ENCODE measurements around the gene CREB3L2.

Gene CREB3L2

GRCh38 chr7:137935884-137936508 is 65.9 kb downstream of the CREB3L2 start:
- no peak overlapping the region for H3K4me3 ChIP-seq (ENCODE audit: low read depth, low read length)
- no peak for DNase-seq (ENCODE audit: low read depth)
- TF ChIP-seq CTCF (IDR thresholded peaks at IDR 0.05; ENCODE audit: control insufficient read depth, extremely low read depth, insufficient read depth): no peak

- H3K4me3 ChIP-seq (ENCODE audit: low read depth, low read length): no peak overlapping the region
- TF ChIP-seq CTCF (IDR thresholded peaks at IDR 0.05; ENCODE audit: control insufficient read depth, extremely low read depth, insufficient read depth): no peak
These were observed 66.7 kb downstream of the CREB3L2 start for GRCh38 chr7:137934941-137935883.

GRCh38 chr7:137934176-137934826 is 67.6 kb downstream of the CREB3L2 start:
- no peak overlapping the region for H3K4me3 ChIP-seq (ENCODE audit: low read depth, low read length)
- TF ChIP-seq CTCF (IDR thresholded peaks at IDR 0.05; ENCODE audit: control insufficient read depth, extremely low read depth, insufficient read depth): no peak
- no peak for DNase-seq (ENCODE audit: low read depth)

More at GRCh38 chr7:137934941-137935883, 66.7 kb downstream of the CREB3L2 start:
- DNase-seq (ENCODE audit: low read depth): no peak

GRCh38 chr7:137933270-137934017 is 68.4 kb downstream of the CREB3L2 start:
- DNase-seq (ENCODE audit: low read depth): no peak
- H3K4me3 ChIP-seq (ENCODE audit: low read depth, low read length): no peak overlapping the region
- TF ChIP-seq CTCF (IDR thresholded peaks at IDR 0.05; ENCODE audit: control insufficient read depth, extremely low read depth, insufficient read depth): no peak

- no peak overlapping the region for H3K4me3 ChIP-seq (ENCODE audit: low read depth, low read length)
- TF ChIP-seq CTCF (IDR thresholded peaks at IDR 0.05; ENCODE audit: control insufficient read depth, extremely low read depth, insufficient read depth): no peak
- DNase-seq (ENCODE audit: low read depth): no peak
These were observed 69.0 kb downstream of the CREB3L2 start for GRCh38 chr7:137932881-137933269.

GRCh38 chr7:137931823-137932222 is 70.1 kb downstream of the CREB3L2 start:
- no peak overlapping the region for H3K4me3 ChIP-seq (ENCODE audit: low read depth, low read length)
- TF ChIP-seq CTCF (IDR thresholded peaks at IDR 0.05; ENCODE audit: control insufficient read depth, extremely low read depth, insufficient read depth): no peak
- DNase-seq (ENCODE audit: low read depth): no peak
